ENCODE data around the gene ACLY.

DNA sequence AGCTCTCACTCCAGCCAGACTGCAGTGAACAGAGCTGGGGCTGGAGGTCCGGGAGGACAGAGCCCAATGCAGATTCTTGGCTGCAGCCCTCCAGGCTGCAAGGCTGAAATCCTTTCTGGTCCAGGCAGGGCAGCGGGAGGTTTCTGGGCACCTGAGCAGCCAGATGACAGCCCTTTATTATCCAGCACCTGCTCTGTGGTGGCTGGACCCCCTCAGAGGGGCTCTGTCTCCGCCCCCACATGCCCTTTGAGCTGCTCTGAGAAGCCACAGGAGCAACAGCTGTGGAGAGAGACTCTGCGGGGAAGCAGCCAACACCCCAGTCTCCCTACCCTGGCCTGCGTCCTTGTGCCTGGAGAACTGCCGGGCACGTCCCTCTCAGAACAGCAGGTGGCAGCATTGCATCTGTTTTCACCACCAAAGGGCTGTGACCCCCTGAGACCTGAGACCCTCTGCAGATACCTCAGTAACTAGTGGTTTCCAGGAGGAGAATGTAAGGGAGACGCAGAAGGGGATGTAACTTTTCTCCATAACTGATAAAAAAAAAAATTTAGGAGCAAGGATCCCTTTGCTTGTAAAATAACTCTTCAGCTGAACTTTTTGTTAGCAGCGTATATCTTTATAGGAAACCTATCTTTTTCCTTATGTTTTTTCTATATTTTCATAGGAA is 44.1 kb upstream of the ACLY start:
- TF ChIP-seq, protein P1, sequence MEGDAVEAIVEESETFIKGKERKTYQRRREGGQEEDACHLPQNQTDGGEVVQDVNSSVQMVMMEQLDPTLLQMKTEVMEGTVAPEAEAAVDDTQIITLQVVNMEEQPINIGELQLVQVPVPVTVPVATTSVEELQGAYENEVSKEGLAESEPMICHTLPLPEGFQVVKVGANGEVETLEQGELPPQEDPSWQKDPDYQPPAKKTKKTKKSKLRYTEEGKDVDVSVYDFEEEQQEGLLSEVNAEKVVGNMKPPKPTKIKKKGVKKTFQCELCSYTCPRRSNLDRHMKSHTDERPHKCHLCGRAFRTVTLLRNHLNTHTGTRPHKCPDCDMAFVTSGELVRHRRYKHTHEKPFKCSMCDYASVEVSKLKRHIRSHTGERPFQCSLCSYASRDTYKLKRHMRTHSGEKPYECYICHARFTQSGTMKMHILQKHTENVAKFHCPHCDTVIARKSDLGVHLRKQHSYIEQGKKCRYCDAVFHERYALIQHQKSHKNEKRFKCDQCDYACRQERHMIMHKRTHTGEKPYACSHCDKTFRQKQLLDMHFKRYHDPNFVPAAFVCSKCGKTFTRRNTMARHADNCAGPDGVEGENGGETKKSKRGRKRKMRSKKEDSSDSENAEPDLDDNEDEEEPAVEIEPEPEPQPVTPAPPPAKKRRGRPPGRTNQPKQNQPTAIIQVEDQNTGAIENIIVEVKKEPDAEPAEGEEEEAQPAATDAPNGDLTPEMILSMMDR (IDR thresholded peaks at IDR 0.05) = peak; percentile 87
- no peak for TF ChIP-seq EZH2 (IDR thresholded peaks at IDR 0.05; ENCODE audit: borderline replicate concordance, insufficient read depth, low read depth, low read length, poor library complexity, severe bottlenecking)
